Spleen (tissue), 11 donors: ENCODE data around the gene AHRR. TPM values are rescaled to one million over a fixed set of nuclear protein-coding genes. Genes with fewer than 3 reads are reported as not detected.

Experiments used
- DNase-seq: peaks from one replicate; pipeline ENCODE4 v3.0.0-alpha.2; 2020
- H3K27ac ChIP-seq, 8 donors: fragments of 200-600 bp; sonication (generic) in 7 of 8; 1 replicate in 4 of 8; 2 replicates in 4 of 8; pipeline versions ENCODE4 v1.5.0 to v1.8.0; 2016 to 2021; ENCODE audit warnings: inconsistent platforms in 4 of 8, mild to moderate bottlenecking in 4 of 8, moderate library complexity in 1 of 8
- H3K27me3 ChIP-seq, 7 donors: fragments of 200-600 bp; sonication (generic) in 6 of 7; replicated peaks in 1 of 7; 1 replicate in 4 of 7; 2 replicates in 3 of 7; pipeline versions ENCODE4 v1.5.0 to v1.8.0; 2016 to 2021; ENCODE audit warnings: inconsistent platforms in 3 of 7, mild to moderate bottlenecking in 1 of 7
- H3K36me3 ChIP-seq, 6 donors: fragments of 200-600 bp; sonication (generic) in 5 of 6; 1 replicate in 4 of 6; 2 replicates in 2 of 6; pipeline versions ENCODE4 v1.5.0 to v1.8.0; 2016 to 2021; ENCODE audit warnings: inconsistent platforms in 2 of 6
- H3K4me1 ChIP-seq, 6 donors: fragments of 200-600 bp; sonication (generic) in 5 of 6; 1 replicate in 3 of 6; 2 replicates in 3 of 6; pipeline versions ENCODE4 v1.5.0 to v1.8.0; 2016 to 2021; ENCODE audit warnings: inconsistent platforms in 3 of 6
- H3K4me3 ChIP-seq, 8 donors: fragments of 200-600 bp; sonication (generic) in 7 of 8; 1 replicate in 4 of 8; 2 replicates in 4 of 8; pipeline versions ENCODE4 v1.5.0 to v1.8.0; 2016 to 2021; ENCODE audit warnings: inconsistent platforms in 4 of 8, mild to moderate bottlenecking in 4 of 8, moderate library complexity in 2 of 8
- H3K9me3 ChIP-seq, 8 donors: fragments of 200-600 bp; sonication (generic) in 7 of 8; 1 replicate in 4 of 8; 2 replicates in 4 of 8; pipeline versions ENCODE4 v1.5.0 to v1.8.0; 2016 to 2021; ENCODE audit warnings: inconsistent platforms in 4 of 8
- POLR2A ChIP-seq, 3 donors: fragments of 450-650 bp; IDR thresholded peaks; one replicate each; pipeline ENCODE4 v1.5.1; 2017; ENCODE audit warnings: antibody characterized with exemption in 3 of 3, mild to moderate bottlenecking in 1 of 3
- POLR2AphosphoS5 ChIP-seq, 3 donors: sonication (generic); formaldehyde crosslinking; IDR thresholded peaks; one replicate each; pipeline ENCODE4 v1.5.1; 2017; ENCODE audit warnings: antibody characterized with exemption in 3 of 3
- WGBS, 5 donors: extraction: QIAGEN DNeasy Blood & Tissue Kit in 3 of 5; methylation state at CpG; one replicate each; pipeline versions ENCODE4 v1.1.5 to v1.1.7; 2013 to 2018; 5-methylcytosine and 5-hydroxymethylcytosine counted together
- intact Hi-C: fragments of 100-400 bp; cut with DNase I; formaldehyde crosslinking; loops from one replicate; pipeline ENCODE4 v1.15.0; 2023; ENCODE audit warnings: low total_unique reads
- polyA plus RNA-seq, 3 donors: library from polyadenylated mRNA; stranded (reverse); fragments of 200-250 nt; gene quantifications; one replicate each; pipeline ENCODE4 v1.2.1, GENCODE V29; 2013
- total RNA-seq, 7 donors: library from RNA; depleted of rRNA in 3 of 7; stranded (reverse); fragments of >200 nt in 3 of 7; fragmentation: NEBNext Ultra II Directional in 4 of 7; extraction: Animal tissue kit (Norgen Biotek cat#: 25700) in 4 of 7; gene quantifications; one replicate each; pipeline versions ENCODE4 v1.1.0 to v1.2.1, GENCODE V29; 2016 to 2021
- TF ChIP-seq, protein P1 (sequence below), 11 experiments: fragments of 200-600 bp in 7 of 11; fragments of 450-650 bp in 4 of 11; sonication (generic) in 4 of 11; IDR thresholded peaks in 8 of 11; conservative IDR thresholded peaks in 3 of 11; 1 replicate in 7 of 11; 2 replicates in 4 of 11; pipeline versions ENCODE4 v1.4.0 to v1.8.0; 2016 to 2021; ENCODE audit warnings: antibody characterized with exemption in 11 of 11, inconsistent platforms in 4 of 11, mild to moderate bottlenecking in 1 of 11
- donor health status: healthy with polysubstance abuse.
- donor health status: DM: no; HTN: no; CAD: no; lungs with moderate emphysema.
- donor health status: DM: no; HTN: no; CAD: no.
- donor health status: Bipolar disorder and iron deficiency.
- donor health status: healthy.
- donor health status: DM: no; HTN: no; CAD: no.
- donor health status: DM: yes; HTN: yes; CAD: no.

Gene AHRR
- total and polyA plus RNA-seq, 10 donors: 0.96 to 28.5 (median 13.2) TPM

DNA sequence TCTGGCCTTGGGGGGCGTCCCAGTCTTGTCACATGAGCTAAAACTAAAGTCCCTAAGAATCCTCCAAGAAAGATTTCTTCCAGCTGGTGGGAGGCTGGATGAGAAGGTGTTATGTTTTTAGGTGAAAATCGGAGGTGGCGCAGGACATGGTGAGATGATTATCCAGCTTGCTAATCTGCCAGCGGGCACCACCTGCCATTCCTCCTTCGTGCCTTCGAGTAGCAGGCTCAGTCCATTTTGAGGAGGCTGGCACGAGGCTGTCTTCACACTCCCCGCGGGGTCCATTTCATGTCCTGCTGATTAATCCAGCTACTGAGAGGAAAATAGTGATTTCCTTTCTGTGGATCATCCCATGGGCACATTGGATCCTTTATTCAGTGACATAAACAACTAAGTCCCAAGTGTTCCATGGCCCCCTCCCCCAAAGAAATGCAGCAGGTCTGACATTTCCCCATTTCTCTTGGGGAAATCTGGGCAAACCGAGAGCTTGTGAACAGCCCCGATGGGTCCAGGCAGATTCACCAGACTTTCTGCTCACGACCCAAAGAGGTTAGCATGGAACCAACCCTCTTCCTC is 83.2 kb downstream of the AHRR start:
- Histone ChIP-seq H3K27ac (no peak overlapping the region), H3K36me3 (no peaks in the 10 kb centered on the region), H3K4me1 (peaks cover 8 to 34% (median 20%) of the 10 kb centered on the region in 6 donors), H3K4me3 (no peak overlapping the region), H3K27me3 (peaks cover 0 to 25% (median 0%) of the 10 kb centered on the region in 7 donors), H3K9me3 (no peaks in the 10 kb centered on the region)
- TF ChIP-seq, protein P1, sequence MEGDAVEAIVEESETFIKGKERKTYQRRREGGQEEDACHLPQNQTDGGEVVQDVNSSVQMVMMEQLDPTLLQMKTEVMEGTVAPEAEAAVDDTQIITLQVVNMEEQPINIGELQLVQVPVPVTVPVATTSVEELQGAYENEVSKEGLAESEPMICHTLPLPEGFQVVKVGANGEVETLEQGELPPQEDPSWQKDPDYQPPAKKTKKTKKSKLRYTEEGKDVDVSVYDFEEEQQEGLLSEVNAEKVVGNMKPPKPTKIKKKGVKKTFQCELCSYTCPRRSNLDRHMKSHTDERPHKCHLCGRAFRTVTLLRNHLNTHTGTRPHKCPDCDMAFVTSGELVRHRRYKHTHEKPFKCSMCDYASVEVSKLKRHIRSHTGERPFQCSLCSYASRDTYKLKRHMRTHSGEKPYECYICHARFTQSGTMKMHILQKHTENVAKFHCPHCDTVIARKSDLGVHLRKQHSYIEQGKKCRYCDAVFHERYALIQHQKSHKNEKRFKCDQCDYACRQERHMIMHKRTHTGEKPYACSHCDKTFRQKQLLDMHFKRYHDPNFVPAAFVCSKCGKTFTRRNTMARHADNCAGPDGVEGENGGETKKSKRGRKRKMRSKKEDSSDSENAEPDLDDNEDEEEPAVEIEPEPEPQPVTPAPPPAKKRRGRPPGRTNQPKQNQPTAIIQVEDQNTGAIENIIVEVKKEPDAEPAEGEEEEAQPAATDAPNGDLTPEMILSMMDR (IDR thresholded peaks at IDR 0.05 in 8 of 11, conservative IDR thresholded peaks at IDR 0.05 in 3 of 11): no peak
- TF ChIP-seq POLR2A (IDR thresholded peaks at IDR 0.05) (no peak), POLR2AphosphoS5 (IDR thresholded peaks at IDR 0.05) (no peak)
- DNase-seq: no peak
- intact Hi-C loops: no loop called here
- whole genome bisulfite sequencing, 5 donors: 90 to 95% (median 93%) methylated on average over 12 of the region's 12 CpGs

DNA sequence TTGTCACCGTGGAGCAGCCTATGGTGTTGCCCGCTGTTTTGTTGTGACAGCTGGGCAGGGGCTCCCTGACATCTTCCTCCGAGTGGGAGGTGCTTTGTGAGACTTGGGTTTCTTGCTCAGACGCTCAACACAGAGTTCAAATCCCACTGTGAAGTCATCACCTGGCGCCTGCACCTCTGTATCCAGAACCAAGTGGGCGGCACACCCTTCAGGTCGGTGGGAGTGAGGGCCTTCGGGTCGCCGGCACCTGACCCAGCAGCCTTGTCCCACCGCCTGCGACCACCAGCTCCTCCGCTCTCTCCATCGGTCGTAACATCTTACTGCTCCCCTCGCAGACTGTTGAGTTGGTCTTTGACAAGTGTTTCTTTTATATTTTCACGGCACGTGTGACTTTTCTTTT is 83.9 kb downstream of the AHRR start:
- TF ChIP-seq POLR2AphosphoS5 (IDR thresholded peaks at IDR 0.05): no peak
- no peak for TF ChIP-seq POLR2A (IDR thresholded peaks at IDR 0.05)
- TF ChIP-seq, protein P1 (IDR thresholded peaks at IDR 0.05 in 8 of 11, conservative IDR thresholded peaks at IDR 0.05 in 3 of 11): no peak
- Histone ChIP-seq H3K9me3 (no peaks in the 10 kb centered on the region), H3K36me3 (no peaks in the 10 kb centered on the region), H3K4me1 (peaks cover 1 to 27% (median 16%) of the 10 kb centered on the region in 6 donors), H3K27me3 (peaks cover 0 to 18% (median 0%) of the 10 kb centered on the region in 7 donors), H3K27ac (no peak overlapping the region), H3K4me3 (no peak overlapping the region)
- DNase-seq: no peak
- 90 to 94% (median 92%) methylated on average over 16 to 18 of the region's 18 CpGs for WGBS, 5 donors
- intact Hi-C loops: no loop called here

DNA sequence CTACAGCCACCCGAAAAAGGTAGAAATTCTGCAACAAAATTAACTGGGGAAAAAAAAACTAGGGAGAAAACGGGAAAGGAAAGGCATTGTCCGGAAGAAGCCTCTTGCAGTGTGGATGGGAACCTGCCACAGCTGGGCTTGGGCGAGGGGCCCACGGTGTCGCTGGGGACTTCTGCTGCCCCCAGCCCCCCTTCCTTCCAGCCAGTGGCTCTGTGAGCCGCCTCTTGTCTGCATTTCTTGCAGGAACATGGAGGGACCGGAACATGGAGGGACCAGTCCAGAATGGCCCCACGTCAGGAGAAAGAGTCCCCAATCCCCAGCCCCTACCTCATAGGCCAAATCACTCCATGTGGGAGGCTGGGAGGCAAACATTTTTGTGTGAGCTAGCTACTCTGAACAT is 84.5 kb downstream of the AHRR start:
- Histone ChIP-seq H3K27ac (no peak overlapping the region), H3K36me3 (no peaks in the 10 kb centered on the region), H3K4me3 (no peak overlapping the region), H3K27me3 (peaks cover 0 to 12% (median 0%) of the 10 kb centered on the region in 7 donors), H3K9me3 (no peaks in the 10 kb centered on the region), H3K4me1 (peaks cover 0 to 21% (median 10%) of the 10 kb centered on the region in 6 donors)
- TF ChIP-seq, protein P1 (IDR thresholded peaks at IDR 0.05 in 8 of 11, conservative IDR thresholded peaks at IDR 0.05 in 3 of 11): no peak
- TF ChIP-seq POLR2A (IDR thresholded peaks at IDR 0.05): no peak
- TF ChIP-seq POLR2AphosphoS5 (IDR thresholded peaks at IDR 0.05): no peak
- intact Hi-C loops: no loop called here
- no peak for DNase-seq
- 80 to 93% (median 91%) methylated on average over 9 of the region's 9 CpGs for WGBS, 5 donors

DNA sequence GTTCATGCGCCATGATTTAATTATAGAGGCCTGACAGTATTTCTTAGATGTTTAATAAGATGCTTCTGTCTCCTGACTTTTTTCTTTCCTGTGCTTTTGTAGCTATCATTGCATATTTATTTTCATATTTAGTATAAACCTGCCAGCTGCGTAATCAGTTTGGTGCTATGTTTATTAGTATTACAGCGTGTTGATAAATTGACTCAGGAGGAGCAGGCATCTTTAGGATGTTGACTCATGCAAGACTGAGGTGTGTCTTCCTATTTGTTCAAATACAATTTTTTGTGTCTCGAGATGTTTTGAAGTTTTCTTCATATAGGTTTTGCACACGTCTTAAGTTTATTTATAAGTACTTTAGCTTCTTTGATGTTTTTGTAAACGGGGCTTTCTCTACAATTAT is 85.5 kb downstream of the AHRR start:
- intact Hi-C loops: no loop called here
- Histone ChIP-seq H3K36me3 (no peaks in the 10 kb centered on the region), H3K4me3 (no peak overlapping the region), H3K4me1 (peaks cover 0 to 12% (median 4%) of the 10 kb centered on the region in 6 donors), H3K27ac (no peak overlapping the region), H3K27me3 (peaks cover 0 to 12% (median 0%) of the 10 kb centered on the region in 7 donors), H3K9me3 (no peaks in the 10 kb centered on the region)
- WGBS, 5 donors: 78 to 92% (median 87%) methylated on average over 6 of the region's 6 CpGs
- no peak for TF ChIP-seq POLR2A (IDR thresholded peaks at IDR 0.05)
- no peak for TF ChIP-seq POLR2AphosphoS5 (IDR thresholded peaks at IDR 0.05)
- TF ChIP-seq, protein P1 (IDR thresholded peaks at IDR 0.05 in 8 of 11, conservative IDR thresholded peaks at IDR 0.05 in 3 of 11): no peak
- no peak for DNase-seq
